ENCODE measurements around the gene CERS4. TPM values are rescaled to one million over a fixed set of nuclear protein-coding genes. Genes with fewer than 3 reads are reported as not detected.

The CERS4 gene
- total and polyA plus RNA-seq, 2 donors (not counting 1 experiment from before 2014, with no cell fraction given) = 104 to 125 TPM

GRCh38 chr19:8174706-8175105 lies 34.5 kb upstream of the CERS4 start:
- ChIA-PET POLR2A (no interaction called here), CTCF (interaction anchor here (0.6 to 1.6 kb wide), 3 partner anchors 16 to 404 kb away, joined by 3 to 7 read pairs (median 3); no protein-coding TSS in a partner anchor)
- Mint-ChIP-seq H3K4me1 (peaks cover 2% of the 10 kb centered on the region), H3K4me3 (no peak overlapping the region), H3K27me3 (no peaks in the 10 kb centered on the region), H3K9me3 (ENCODE audit: insufficient read depth) (no peaks in the 10 kb centered on the region), H3K27ac (no peak overlapping the region)
- Histone ChIP-seq H4K20me1 (ENCODE audit: control insufficient read depth, insufficient read depth, low read length, poor library complexity, severe bottlenecking) (no peaks in the 10 kb centered on the region), H3K9me3 (ENCODE audit: control extremely low read depth in 1 of 3, control insufficient read depth in 2 of 3, insufficient read depth in 1 of 3, low read length in 2 of 3) (no peaks in the 10 kb centered on the region), H3K9ac (ENCODE audit: low read length) (no peak overlapping the region), H2AFZ (ENCODE audit: insufficient read depth, low read depth, low read length, poor library complexity, severe bottlenecking) (no peak overlapping the region), H3K27ac (ENCODE audit: low read length in 2 of 2) (no peak overlapping the region), H3K4me3 (ENCODE audit: control extremely low read depth in 1 of 5, extremely low read depth in 1 of 5, insufficient read depth in 1 of 5, low read depth in 2 of 5, low read length in 4 of 5) (no peak overlapping the region), H3K79me2 (ENCODE audit: control insufficient read depth, insufficient read depth, low read length) (no peaks in the 10 kb centered on the region), H3K4me2 (replicated peaks; ENCODE audit: low read depth, low read length, poor library complexity, severe bottlenecking) (no peak overlapping the region), H3K36me3 (replicated peaks in 1 of 2; ENCODE audit: control extremely low read depth in 1 of 2, control insufficient read depth in 1 of 2, extremely low read depth in 1 of 2, insufficient read depth in 2 of 2, low read length in 1 of 2) (no peaks in the 10 kb centered on the region), H3K4me1 (ENCODE audit: control insufficient read depth in 2 of 2, insufficient read depth in 2 of 2, low read length in 2 of 2) (no peaks in the 10 kb centered on the region), H3K27me3 (replicated peaks in 1 of 4; ENCODE audit: control extremely low read depth in 1 of 4, control insufficient read depth in 3 of 4, insufficient read depth in 4 of 4, low read length in 3 of 4) (no peaks in the 10 kb centered on the region)
- intact Hi-C loops (cut with micrococcal nuclease) = no loop called here
- ATAC-seq (ENCODE audit: low read depth) (no peak), DNase-seq (no peak)
- WGBS (ENCODE audit: insufficient coverage) = 89% methylated on average over 7 of the region's 9 CpGs
- TF ChIP-seq CTCF (IDR thresholded peaks at IDR 0.05) (no peak), EZH2 (IDR thresholded peaks at IDR 0.05; ENCODE audit: borderline replicate concordance, insufficient read depth, low read depth, low read length, poor library complexity, severe bottlenecking) (no peak)

- peaks cover 7% of the 10 kb centered on the region in 2 donors for H3K4me1 ChIP-seq (ENCODE audit: control insufficient read depth in 2 of 2, insufficient read depth in 2 of 2, low read length in 2 of 2)
- H3K27me3 ChIP-seq (replicated peaks in 1 of 4; ENCODE audit: control extremely low read depth in 1 of 4, control insufficient read depth in 3 of 4, insufficient read depth in 4 of 4, low read length in 3 of 4) = no peaks in the 10 kb centered on the region
- WGBS (ENCODE audit: insufficient coverage) = 92% methylated on average over 2 of the region's 6 CpGs
- H3K27ac ChIP-seq (ENCODE audit: low read length in 2 of 2) = no peak overlapping the region
- Mint-ChIP-seq H3K4me1 (peaks cover 13% of the 10 kb centered on the region), H3K4me3 (no peak overlapping the region), H3K27me3 (no peaks in the 10 kb centered on the region), H3K27ac (no peak overlapping the region), H3K9me3 (ENCODE audit: insufficient read depth) (no peaks in the 10 kb centered on the region)
- no peak overlapping the region for H3K4me3 ChIP-seq (ENCODE audit: control extremely low read depth in 1 of 5, extremely low read depth in 1 of 5, insufficient read depth in 1 of 5, low read depth in 2 of 5, low read length in 4 of 5)
- no peak for ATAC-seq (ENCODE audit: low read depth)
- no peaks in the 10 kb centered on the region for H4K20me1 ChIP-seq (ENCODE audit: control insufficient read depth, insufficient read depth, low read length, poor library complexity, severe bottlenecking)
- H3K4me2 ChIP-seq (replicated peaks; ENCODE audit: low read depth, low read length, poor library complexity, severe bottlenecking) = no peak overlapping the region
- TF ChIP-seq CTCF (IDR thresholded peaks at IDR 0.05) (no peak), EZH2 (IDR thresholded peaks at IDR 0.05; ENCODE audit: borderline replicate concordance, insufficient read depth, low read depth, low read length, poor library complexity, severe bottlenecking) (no peak)
- no peaks in the 10 kb centered on the region for H3K9me3 ChIP-seq (ENCODE audit: control extremely low read depth in 1 of 3, control insufficient read depth in 2 of 3, insufficient read depth in 1 of 3, low read length in 2 of 3)
- DNase-seq = no peak
- intact Hi-C loops (cut with micrococcal nuclease) = no loop called here
- no peak overlapping the region for H2AFZ ChIP-seq (ENCODE audit: insufficient read depth, low read depth, low read length, poor library complexity, severe bottlenecking)
- H3K36me3 ChIP-seq (replicated peaks in 1 of 2; ENCODE audit: control extremely low read depth in 1 of 2, control insufficient read depth in 1 of 2, extremely low read depth in 1 of 2, insufficient read depth in 2 of 2, low read length in 1 of 2) = no peaks in the 10 kb centered on the region
- no peak overlapping the region for H3K9ac ChIP-seq (ENCODE audit: low read length)
- ChIA-PET POLR2A (no interaction called here), CTCF (interaction anchor here (0.7 to 1.4 kb wide), 2 partner anchors 19 to 759 kb away, joined by 3 to 4 read pairs; no protein-coding TSS in a partner anchor)
- H3K79me2 ChIP-seq (ENCODE audit: control insufficient read depth, insufficient read depth, low read length) = no peaks in the 10 kb centered on the region
Measured at GRCh38 chr19:8180018-8180417, 29.2 kb upstream of the CERS4 start.
